ENCODE results near the gene IFI27L1.

The IFI27L1 gene

DNA sequence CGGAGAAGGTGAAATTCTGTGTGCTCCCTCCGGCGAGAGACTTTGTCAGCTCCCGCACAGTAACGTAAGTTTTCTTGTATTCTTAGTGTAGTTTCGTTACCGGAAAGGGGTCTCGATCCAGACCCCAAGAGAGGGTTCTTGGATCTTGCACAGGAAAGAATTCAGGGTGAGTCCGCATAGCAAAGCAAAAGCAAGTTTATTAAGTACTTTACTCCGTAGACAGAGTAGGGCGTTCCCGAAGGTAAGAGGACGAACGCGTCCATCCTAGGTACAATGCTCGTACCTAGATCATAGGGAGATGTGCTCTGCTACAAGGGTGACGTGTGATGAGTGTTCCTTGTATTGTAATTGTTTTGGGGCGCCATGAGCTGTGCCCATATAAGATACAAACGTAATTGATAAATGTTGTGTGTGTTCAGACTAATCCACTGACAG, 293 bp downstream of the IFI27L1 start:
- peak; percentile 30 for DNase-seq

DNA sequence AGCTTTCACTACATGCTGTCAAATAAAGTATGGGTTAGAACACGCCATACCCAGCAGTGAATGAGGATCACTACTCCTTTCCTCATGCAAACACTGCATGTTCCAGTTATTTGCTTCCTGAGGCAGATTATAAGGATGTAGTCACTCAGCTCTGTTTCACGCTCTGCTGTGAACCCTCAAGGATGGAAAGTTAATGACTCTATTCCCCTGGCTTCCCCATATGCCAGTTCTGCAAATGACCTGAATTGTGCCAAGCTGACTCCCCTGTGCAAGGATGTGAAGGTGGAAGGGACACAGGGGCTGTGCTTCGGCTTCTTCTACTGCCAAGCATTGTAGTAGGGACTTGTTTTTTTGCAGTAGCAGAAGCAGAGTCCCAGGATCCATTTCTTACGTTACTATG, 6.8 kb downstream of the IFI27L1 start:
- no peak for DNase-seq

DNA sequence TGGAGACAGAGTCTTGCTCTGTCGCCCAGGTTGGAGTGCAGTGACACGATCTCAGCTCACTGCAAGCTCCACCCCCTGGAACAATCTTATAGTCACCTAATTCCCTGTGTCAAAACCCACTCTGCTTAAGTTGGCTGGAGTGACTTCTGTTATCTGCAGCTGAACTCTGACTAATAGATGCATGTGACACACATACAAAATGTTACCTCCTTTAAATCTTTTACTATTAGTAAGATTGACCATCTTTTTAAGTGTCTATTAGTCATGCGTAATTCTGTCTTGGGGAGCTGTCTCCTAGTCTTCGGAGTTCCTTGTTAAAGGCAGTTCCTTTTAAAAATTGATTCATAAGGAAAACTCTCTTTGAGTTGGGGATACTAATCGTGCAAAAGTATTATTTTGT, 7.4 kb downstream of the IFI27L1 start:
- no peak for DNase-seq

DNA sequence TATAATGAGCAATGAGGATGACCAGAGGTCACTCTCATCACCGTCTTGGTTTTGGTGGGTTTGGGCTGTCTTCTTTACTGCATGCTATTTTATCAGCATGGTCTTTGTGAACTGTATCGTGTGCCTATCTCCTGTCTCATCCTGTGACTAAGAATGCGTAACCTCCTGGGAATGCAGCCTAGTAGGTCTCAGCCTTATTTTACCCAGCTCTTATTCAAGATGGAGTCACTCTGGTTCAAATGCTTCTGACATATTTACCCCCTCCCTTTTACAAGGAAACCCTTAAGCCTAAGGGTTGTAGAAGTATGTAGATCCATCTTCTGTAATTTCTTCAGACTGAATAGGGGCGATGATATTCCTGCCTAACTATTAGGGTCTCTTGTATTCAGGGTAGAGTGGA, 8.4 kb downstream of the IFI27L1 start:
- no peak for DNase-seq

DNA sequence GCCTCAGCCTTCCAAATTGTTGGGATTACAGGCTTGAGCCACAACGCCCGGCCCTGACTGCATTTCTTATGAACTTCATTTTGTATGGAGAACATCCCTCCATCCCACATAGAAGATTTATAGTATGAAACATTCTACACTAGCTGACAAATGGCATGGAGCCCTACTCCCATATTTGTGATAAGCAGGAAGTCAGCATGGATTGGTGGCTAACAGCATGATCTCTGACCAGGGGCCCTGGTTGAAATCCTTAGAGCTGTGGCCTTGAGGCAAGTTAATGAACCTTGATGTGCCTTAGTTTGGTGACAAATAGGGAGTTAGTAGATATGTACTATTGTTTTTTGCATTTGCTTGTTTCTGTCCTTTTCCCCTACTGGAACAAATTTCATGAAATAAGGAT, 12.3 kb downstream of the IFI27L1 start:
- DNase-seq: no peak

DNA sequence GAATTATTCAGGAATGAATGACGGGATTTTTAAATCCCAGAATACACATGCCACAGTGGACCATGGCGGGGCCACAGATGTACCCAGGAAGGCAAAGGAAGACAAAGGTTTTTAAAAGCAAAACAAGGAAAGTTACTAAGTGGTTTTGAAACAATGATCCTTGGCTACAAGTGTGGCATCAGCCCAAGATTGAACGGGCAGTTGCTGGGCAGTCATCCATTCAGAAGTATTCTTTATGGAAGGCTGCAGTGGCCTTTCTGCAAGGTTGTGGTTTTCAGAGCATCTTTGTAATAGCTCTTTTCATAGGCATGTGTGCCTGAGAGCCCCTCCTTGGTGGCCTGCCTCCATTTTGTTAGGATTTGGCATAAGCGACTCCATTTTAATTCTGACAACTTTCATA, 16.0 kb downstream of the IFI27L1 start:
- no peak for DNase-seq

DNA sequence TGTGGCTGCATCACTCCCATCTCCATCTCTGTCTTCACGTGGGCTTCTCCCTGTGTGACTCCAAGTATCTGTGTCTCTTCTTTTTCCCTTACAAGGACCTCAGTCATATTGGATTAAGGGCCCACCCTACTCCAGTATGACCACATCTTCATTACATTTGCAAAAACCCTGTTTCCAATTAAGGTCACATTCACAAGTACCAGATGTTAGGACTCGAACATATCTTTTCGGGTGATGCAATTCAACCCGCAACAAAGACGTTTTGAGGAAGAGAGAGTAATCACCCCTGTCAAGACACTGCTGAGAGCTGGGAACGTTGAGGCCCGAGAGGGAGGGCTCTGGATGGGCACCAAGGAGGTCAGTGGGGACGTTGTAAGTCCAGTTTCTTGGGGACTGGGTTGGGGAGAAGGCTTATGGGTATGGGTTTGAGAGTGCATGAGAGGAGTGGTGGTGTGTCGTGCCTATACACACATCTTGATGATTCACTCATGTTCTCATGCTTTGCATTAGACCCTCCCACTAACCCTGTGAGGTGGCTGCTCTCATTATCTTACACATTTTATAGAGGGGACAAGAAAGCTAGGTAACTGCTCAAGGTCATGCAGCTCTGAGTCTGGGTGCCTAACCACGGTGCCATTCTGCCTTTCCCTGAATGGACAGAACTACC, 17.3 kb downstream of the IFI27L1 start:
- no peak for DNase-seq

DNA sequence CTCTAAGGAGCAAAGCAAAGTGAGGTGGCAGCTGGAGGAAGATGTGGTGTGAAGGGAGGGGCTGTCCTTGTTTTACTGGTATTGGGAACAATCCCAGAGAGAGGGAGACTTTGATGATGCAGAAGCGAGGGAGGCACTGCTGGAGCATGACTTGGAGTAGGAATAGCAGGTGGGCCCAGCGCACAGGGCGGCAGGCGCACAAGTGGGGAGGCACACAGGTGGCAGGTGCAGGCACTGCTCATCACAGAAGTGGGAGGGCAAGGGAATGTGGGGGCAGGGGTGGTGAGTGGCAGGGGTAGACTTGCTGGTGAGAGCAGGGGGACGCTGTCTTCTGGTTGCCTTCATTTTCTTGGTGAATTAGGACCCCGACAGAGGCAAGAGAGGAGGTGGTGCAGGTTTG, 17.9 kb downstream of the IFI27L1 start:
- DNase-seq: no peak

DNA sequence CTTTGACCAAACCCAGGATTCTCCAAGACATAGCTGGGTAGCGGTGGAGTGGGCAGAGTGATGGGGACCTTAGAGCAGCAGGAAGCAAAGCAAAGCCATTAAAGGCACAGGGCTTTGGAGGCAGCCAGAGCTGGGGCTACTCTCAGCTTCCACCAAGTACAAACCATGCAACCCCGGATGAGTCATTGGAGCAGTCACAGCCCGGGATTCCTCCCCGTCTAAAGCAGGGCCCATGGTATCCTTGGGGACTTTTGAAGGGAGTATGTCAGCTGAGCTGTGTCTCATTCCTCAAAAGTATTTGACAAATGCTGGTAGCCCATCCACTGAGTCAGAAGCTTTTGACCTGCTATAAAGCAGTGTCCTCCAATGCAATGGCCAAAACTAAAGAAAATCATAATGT, 19.7 kb downstream of the IFI27L1 start:
- DNase-seq: no peak

DNA sequence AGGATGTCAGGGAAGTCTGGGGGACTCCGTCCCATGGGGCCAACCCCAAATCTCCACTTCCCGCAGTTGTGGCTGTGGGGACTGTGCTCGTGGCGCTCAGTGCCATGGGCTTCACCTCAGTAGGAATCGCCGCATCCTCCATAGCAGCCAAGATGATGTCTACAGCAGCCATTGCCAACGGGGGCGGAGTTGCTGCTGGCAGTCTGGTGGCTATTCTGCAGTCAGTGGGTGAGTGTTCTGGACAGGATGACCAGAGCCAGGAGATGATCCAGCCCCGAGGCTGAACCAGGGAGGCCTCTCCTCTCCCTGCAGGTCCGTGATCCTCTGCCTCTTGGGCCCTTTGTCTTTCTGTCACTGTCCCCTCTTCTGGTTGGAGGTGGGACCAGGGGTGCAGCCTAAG, 20.6 kb downstream of the IFI27L1 start:
- no peak for DNase-seq

DNA sequence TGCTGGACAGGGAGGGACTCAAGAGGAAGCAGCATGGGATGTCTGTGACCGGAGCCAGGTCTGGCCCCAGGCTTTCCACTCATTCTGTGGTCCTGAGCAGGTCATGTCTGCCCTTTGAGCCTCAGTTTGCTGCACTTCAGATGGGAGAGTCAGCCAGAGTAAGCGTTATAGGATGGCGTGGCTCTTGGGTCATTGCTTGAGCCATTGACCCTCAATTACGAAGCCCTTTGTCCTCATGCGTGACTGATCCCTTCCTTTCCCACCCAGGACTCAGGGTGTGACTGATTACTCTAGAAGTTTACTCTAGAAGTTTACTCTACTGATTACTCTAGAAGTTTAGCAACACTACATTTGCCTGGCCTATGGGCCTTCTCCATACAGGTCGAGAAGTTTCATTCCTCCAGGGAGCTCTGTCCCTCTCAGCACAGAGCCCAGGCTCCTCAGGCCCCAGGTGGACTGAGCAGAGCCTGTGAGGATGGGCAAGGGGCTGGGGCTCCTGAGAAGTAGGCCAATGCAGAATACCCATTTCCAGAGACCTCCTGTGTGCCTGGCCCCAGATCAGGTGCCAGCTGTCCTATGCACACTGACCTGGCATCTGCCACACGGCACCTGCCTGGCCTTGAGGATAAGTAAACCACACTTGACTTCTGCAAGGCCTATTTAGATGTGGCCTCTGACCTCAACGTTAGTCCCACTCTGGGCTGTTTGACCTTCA, 21.8 kb downstream of the IFI27L1 start:
- DNase-seq: no peak

DNA sequence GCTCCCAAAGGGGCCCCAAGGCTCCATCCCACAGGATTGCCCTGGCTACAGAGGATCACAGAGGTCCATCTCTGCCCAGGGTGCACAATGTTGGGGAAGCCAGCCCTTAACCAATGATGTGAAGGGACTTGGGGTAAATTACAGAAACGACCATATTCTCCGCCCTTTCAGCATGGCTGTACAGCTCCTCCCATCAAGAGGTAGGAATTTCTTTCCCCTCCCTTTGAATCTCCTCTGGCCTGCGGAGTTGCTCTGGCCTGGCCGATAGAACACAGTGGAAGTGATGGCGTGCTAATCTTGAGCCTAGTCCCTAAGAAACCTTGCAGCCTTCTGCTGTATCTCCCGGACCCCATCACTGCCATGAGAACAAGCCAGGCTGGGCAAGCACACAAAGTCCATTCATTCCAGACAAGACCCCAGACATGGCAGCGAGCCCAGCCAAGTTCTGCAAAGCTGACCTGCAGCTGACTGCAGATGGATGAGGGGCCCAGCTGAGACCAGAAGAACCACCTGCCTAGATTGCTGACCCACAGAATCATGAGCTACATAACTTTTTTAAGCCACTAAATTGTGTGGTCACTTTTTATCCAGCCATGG, 22.5 kb downstream of the IFI27L1 start:
- no peak for DNase-seq

DNA sequence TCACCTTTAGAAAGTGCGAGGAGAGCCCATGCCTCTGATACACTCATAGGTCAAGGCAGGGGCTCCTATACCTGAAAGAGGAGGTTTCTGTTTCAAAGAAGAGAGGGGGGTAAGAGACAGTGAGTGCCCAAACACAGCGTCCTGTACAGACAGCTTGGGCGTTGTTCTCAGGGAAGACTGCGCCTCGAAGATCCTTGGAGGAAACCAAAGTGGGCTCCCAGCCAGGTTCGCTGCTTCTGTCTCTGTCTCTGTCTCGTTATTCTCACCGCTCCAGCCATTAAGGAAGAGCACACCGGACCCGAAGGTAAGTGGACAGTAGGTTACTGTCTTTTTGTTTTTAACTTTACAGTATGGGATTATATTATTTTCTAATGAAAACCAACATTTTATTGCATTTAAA, 23.6 kb downstream of the IFI27L1 start:
- no peak for DNase-seq

DNA sequence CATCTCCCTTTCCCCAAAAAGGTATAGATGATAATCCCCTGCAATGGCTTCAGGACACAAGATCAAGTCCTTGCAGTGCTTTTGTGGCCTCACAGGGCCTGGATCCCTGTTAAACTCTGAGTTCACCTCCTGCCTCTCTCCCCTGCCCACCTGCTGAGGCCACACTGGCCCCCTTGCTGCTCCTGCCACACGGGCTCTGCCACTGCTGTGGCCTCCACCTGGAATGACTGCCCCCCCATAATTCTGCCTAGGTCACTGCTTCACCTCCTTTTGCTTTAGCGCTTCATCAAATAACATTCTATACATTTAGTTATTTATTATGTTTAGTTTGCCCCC, 28.8 kb downstream of the IFI27L1 start:
- no peak for DNase-seq

DNA sequence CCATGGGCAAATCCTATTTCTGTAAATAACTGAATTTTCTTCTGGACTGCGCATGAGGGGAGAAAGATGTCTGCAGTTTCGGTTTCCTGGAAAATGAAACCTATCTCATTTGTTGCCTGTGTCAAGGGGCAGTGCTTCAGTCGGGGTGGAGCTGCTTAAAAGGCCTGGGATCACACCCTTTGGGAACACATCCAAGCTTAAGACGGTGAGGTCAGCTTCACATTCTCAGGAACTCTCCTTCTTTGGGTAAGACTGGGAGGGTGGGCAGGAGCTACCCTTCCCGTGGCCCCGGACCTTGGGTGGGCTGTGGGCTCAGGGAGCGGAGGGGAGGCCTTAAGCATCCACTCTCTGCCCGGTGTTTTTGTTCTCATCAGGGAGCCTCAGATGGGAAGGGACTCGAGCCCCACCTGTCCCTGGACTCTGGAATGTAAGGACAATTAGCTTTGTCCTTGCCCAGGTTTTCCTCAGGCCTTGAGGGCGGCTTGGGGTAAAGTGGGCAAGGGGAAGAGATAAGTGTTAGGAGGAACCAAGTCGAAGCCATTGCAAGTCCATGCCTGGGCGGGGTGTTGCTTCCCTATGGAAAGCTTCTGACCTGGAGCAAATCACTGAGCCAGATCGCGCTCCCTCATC, 29.6 kb downstream of the IFI27L1 start, which contains the start of gene IFI27:
Gene IFI27 (plus strand): TSS at position 185 of the 630 bp plus-strand sequence.
- DNase-seq: no peak

DNA sequence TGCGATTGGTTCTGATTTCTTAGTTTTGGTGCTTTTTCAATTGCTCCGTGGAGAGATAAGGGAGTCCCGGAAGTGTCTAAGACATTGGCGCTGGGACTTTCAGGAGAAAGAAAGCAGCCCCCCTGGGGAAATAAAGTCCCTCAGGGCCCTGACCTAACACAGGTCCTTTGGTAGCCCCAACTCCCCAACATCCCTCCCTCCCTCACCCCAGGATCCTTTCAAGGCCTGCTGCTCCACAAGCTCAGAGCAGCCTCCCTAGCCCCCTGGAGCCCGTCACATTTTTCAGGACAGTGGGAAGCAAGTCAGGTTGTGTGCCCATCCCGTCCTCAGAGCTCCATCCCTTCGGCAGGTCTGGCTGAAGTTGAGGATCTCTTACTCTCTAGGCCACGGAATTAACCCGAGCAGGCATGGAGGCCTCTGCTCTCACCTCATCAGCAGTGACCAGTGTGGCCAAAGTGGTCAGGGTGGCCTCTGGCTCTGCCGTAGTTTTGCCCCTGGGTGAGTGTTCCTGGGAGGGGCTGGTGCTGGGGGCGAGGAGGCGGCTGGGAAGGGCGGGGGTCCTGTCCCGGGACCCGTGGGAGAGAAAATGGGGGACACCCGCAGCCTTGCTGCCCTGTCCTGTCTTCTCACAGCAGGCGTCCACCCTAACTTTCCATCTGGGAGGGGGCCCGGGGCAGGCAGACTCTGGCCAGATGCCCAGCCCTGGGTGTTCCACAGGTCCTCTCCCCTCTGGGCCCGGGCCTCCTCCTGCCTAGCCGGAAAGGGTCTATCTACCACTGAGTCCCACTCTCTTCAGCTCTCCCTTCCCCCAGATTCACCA, 30.4 kb downstream of the IFI27L1 start:
- no peak for DNase-seq

DNA sequence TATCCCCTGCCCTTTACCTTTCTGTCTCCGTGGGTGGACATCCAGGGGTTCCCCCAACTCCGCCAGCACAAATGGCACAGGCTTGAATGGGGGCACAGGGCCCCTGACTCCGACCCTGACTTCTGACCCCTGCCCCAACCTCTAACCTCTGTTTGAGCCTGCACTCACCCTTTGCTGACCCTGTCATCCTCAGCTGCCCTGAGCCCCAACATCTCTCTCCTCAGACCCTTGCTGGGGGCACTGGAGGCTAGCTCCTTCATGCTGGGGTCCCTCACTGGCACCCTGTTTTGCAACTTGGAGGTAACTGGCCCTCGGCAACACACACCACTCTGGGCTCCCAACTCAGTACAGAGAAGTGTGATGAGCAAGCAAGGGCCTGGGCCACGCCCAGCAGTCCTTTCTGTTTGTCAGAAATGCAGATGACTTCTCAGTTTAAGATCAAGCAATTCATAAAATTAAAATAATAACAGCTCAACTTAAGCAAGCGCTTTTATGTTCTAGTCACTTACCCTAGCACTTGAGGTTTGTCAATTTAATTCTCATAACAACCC, 31.5 kb downstream of the IFI27L1 start:
- no peak for DNase-seq

DNA sequence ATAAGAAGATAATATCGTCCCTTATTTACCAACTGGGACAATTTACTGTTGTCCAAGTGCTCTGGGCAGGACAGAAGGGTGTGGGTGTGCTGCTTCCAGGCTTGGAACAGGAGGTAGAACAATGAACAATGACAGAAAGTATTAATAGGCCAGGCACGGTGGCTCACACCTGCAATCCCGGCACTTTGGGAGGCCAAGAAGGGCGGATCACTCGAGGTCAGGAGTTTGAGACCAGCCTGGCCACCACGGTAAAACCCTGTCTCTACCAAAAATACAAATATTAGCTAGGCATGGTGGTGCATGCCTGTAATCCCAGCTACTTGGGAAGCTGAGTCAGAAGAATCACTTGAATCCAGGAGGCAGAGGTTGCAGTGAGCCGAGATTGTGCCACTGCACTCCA, 32.0 kb downstream of the IFI27L1 start:
- no peak for DNase-seq

DNA sequence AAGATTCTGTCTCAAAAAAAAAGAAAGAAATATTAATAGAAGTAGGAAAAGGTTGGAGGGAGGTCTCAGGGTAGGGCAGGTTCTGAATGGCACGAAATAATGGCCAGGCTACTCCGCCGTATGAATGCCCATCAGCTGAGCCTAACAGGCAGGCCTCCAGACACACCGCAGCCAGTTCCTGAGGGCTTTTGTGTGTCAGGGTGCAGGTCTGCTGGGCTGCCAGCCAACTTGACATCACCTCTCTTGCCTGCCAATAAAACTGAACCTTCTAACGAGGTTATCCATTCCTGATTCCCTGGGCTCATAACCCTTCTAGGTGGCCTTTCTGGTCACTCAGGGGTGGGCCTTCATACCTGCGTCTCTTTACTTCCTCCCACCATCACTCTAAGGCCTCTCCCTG, 32.4 kb downstream of the IFI27L1 start:
- no peak for DNase-seq

DNA sequence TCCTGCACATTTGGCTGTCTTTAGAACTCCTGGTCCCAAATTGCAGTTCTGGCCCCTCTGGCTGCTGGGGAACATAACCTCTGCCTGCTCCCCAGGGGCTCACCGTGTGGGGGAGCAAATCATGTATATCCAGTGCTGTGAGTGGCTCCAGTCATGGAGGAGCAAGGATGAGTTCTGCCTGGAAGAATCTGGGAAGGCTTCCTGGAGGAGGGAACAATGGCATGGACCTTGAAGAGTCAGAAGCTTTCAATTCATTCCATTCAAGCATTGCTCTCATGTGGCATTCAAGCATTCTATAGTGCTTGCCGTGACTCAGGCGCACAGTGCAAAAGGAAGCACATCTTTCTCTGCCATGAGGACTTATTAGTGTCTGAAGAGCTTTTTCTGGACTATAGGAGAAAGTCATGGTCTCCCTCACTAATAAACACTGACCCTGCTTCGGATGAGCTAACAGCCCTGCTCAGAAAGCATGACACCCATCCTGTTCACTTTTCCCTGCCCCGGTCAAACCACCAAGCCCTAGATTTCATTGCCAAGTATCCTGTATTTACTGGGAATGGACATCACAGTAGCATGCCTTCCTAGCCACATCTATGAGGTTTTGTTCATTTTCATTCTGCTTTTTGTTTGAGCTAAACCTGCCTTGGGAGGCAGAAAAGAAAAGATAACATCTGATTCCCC, 32.9 kb downstream of the IFI27L1 start:
- no peak for DNase-seq

DNA sequence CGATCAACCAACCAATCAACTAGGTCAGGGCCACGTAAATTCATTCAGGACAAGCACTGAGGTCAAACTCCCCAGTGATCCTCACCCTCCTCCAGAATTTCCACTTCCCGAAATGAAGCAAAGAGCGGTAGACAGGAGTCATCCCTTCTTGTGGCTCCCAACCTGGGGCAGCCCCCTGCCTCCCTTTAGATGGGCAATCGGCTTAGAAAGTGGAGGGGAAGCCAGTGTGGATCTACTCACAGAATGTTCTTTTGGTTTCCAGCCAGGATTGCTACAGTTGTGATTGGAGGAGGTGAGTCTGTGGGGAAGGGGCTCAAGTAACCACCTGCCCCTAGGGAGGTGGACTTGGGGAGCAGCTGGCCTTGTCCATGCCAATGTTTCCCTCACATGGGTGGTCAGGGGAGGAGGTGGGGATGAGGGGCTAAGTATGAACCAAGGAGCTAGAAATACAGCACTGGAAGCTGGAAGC, 33.5 kb downstream of the IFI27L1 start:
- no peak for DNase-seq

DNA sequence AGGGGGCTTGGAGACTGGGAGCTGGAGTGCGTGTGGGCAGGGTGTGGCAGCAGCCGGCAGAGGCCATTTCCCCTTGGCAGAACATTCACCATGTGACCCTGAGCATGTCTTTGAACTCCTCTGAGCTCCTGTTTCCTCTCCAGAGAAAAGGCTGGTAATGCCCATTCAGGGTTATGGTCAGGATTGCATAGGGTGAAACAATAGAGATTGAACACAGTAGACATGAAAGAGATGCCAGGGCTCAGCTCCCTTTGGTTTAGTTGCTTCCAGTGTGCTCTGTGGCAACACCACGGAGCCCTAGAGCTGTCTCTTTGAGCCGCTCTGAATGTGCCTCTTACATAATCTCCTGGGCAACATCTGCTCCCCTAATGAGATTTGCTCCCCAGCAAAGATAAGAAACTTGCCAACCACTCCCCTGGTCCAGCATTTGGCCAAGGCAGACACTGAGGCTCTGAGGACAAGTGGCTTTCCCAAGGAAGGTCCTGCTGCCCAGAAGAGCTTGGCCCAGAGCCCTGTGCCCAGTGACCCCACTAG, 34.0 kb downstream of the IFI27L1 start:
- no peak for DNase-seq
